HG02623 (cell line): Measurements from ENCODE around the gene NTM.

Experiments used
- ATAC-seq: cut with Tn5 transposase; IDR thresholded peaks from one replicate; pipeline ENCODE4 v1.9.1; 2021; ENCODE audit warnings: moderate library complexity; ENCODE audit not compliant: unreplicated experiment

NTM gene

GRCh38 chr11:131938351-131938751, 567.9 kb downstream of the NTM start:
- no peak for ATAC-seq

GRCh38 chr11:131940126-131940525, 569.7 kb downstream of the NTM start:
- no peak for ATAC-seq

GRCh38 chr11:131942878-131943277, 572.5 kb downstream of the NTM start:
- no peak for ATAC-seq

DNA sequence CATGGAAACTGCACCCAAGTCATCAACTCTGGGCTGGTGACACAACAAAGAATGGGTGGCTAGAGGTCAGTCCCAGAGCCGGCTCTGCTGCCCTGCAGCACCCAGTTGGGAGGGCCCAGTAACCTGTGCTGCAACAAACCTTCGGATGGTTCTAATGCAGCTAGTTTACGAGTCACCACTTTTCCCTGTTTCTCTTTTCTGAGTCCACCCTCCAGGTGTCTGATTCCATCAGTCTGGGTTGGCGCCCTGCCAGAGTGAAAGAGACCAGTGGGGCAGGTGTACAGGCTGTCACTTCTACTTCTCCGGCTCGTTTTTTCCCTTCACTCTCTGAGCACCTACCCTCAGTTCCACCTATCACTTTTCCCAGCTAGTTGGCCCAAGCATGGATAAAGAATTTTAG, 572.9 kb downstream of the NTM start:
- ATAC-seq = no peak

- no peak for ATAC-seq
Measured at GRCh38 chr11:131944736-131945135, 574.3 kb downstream of the NTM start.

- ATAC-seq = no peak
Measured at GRCh38 chr11:131945706-131946105, 575.3 kb downstream of the NTM start.

- no peak for ATAC-seq
Measured at GRCh38 chr11:131947511-131947910, 577.1 kb downstream of the NTM start.

DNA sequence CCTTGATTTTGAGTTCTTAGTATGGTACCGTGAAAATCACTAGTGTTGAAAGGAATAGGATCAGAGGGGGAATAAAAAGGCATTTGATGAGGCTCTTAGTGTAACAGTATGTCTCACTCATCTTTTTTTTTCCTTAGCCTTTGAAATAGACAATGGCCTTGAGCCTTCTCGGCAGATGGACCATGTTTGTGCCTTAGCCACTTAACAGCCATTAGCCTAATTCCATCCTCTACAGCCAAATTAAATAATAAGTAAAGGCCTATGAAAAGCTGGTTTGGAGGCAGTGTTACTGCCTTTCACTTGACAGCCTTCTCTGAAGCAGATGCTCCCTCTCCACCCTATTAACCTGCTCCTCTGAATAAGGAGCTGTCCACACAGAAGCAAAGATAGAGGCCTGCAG, 580.7 kb downstream of the NTM start:
- no peak for ATAC-seq

DNA sequence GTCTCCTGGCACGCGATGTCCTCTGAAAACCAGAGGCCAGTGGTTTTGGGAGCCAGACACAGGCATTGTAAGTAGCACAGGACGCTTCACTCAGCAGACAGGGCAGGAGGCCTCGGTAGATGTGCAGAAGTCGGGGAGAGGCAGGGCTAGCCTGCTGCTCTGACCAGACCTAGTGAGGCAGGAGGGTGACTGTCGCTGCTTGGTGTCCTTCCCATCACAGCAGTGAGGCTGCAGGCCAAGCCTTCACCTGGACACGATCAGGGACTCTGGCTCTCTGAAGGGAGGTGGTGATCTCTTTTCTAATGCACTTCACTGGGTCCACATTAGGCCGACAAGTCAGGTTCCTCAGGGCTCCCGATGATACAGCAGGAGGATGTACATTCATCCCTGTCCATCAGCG, 583.7 kb downstream of the NTM start:
- no peak for ATAC-seq

GRCh38 chr11:131955904-131956303, 585.5 kb downstream of the NTM start:
- ATAC-seq = no peak

DNA sequence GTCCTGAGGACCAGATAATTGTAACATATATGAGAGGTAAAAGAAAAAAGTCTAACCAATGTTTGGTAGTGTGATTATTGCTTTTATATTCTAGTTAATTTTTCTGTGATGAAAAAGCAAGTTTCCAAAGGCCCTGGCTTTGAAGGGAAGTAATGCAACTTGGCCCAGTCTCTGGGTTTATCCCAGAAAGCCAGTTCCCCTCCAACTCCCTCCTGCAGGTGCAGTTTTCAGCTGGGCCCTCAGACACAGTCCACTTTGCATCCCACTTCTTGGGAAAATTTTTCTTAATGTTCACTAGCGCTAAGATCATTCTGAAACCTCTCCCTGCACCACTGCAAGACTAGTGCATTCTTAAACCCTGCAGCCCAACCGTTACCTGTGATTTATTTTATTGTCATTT, 586.8 kb downstream of the NTM start:
- no peak for ATAC-seq

DNA sequence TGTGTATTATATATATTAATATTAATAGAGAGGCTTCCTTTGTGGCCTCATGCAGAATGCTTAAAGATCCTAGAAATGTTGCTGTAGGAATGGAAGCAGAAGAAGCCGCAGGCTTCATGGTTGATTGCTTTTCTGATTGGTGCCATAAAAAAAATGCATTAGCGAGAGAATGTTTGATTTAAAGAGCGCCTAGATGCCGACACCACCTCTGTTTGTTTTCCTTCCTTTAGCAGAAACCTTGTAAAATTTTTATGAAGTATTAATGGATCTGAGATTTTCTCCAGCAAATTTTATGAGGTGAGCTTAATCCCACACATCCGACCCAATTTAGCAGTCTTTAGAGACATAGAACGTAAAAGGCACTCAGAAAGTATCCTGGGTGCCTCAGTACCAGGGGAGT, 587.5 kb downstream of the NTM start:
- ATAC-seq = no peak

DNA sequence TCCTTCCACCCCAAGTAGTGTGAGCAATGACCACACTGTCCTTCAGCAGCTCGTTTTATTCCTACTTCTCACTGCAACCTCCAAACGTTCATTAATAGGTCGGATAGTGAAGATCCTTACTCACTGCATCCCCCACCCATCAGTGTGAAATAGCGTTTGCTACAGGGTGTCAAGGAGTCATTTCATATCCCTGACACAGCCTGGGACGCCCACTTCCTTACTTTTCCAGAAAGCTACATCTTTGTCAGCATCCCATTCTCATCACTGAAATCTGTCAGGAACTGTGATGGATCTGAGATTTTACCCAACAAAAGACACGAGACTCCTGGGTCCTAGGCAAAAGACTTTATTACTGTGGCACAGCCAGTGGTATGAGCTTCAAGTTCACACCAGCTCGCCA, 592.4 kb downstream of the NTM start:
- ATAC-seq = no peak

GRCh38 chr11:131964698-131965483, 594.5 kb downstream of the NTM start:
- ATAC-seq = no peak

GRCh38 chr11:131965504-131965903, 595.1 kb downstream of the NTM start:
- no peak for ATAC-seq

DNA sequence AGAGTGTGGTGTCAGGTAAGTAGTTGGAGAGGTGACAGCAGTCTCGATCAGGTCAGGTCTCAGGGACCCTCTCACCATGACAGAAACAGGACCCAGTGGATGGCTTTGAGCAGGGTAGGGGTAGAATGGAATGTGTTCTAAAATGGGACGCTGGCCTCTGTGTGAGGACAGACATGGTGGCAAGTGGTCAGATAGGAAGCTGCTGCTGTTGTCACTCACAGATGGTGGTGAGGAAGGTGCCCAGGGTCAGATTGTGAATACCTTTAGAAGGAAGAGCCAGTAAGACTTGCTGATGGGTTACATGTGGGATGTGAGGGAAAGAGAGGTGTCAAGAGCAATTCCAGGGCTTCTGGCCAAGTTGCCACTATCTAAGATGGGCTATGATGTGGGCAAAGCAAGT, 596.3 kb downstream of the NTM start:
- no peak for ATAC-seq

GRCh38 chr11:131969261-131969660, 598.8 kb downstream of the NTM start:
- ATAC-seq = no peak

GRCh38 chr11:131973061-131973460, 602.6 kb downstream of the NTM start:
- ATAC-seq = no peak

GRCh38 chr11:131975619-131976018, 605.2 kb downstream of the NTM start:
- no peak for ATAC-seq

GRCh38 chr11:131976021-131976420, 605.6 kb downstream of the NTM start:
- ATAC-seq = no peak

DNA sequence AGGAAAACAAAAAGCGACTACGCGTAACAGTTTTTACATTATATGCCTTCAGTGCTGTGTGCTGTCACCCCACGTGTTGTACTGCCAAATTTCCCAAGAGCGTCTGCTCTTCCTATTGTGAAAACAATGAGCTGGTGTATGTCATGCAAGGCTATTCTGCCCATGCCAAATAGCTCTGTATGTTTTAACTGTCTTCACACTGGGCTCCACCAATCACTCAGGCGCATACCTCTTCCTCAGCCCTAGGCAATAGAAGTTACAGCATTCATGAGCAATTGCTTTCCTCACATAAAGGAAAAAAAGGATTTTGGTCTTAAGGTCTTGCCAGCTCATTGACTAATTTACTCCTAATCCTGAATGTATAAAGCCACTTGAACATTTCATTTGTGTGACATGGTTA, 606.8 kb downstream of the NTM start:
- no peak for ATAC-seq

GRCh38 chr11:131977854-131978253, 607.4 kb downstream of the NTM start:
- no peak for ATAC-seq

DNA sequence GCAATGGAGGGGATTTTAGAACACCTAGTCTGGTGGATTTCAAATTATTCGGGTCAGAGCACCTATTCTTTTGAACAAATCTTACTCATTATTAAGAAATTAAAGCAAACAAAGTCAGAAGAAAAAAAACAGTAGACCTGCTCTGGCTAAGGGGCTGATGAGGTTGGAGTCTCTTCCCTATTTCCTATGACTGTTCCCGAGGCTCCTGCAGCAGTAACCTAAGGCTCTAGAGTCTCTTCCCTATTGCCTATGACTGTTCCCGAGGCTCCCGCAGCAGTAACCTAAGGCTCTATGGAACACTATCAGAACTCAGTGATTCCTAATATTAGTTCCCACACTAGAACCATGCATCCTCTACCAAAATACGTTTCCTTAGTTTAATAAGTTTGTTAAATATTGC, 607.9 kb downstream of the NTM start:
- no peak for ATAC-seq
